Esophagus muscularis mucosa (tissue), 4 donors: ENCODE measurements around the gene CDC42EP4. TPM values are rescaled to one million over a fixed set of nuclear protein-coding genes. Genes with fewer than 3 reads are reported as not detected.
"Not testable (repeated sequence)": the region's sequence is repeated elsewhere in the genome, so short reads cannot be mapped to it uniquely, and the experiment has no call there.

ENCODE experiments used
- DNase-seq: peaks from one replicate; pipeline ENCODE4 v3.0.0-alpha.2; 2017; ENCODE audit errors: extremely low spot score
- H3K27ac ChIP-seq, 4 donors: fragments of 200-600 bp; sonication (generic); replicated peaks in 1 of 4; 1 replicate in 3 of 4; 2 replicates in 1 of 4; pipeline ENCODE4 v1.5.1; 2016 to 2019; ENCODE audit warnings: mild to moderate bottlenecking in 1 of 4
- H3K27me3 ChIP-seq, 4 donors: fragments of 200-600 bp; sonication (generic); one replicate each; pipeline versions ENCODE4 v1.5.1 to v1.6.0; 2016 to 2019
- H3K36me3 ChIP-seq, 4 donors: fragments of 200-600 bp; sonication (generic); one replicate each; pipeline ENCODE4 v1.5.1; 2016 to 2019
- H3K4me1 ChIP-seq, 4 donors: fragments of 200-600 bp; sonication (generic); one replicate each; pipeline ENCODE4 v1.5.1; 2016 to 2019
- H3K4me3 ChIP-seq, 4 donors: fragments of 200-600 bp; sonication (generic); 1 replicate in 2 of 4; 2 replicates in 2 of 4; pipeline ENCODE4 v1.5.1; 2016 to 2019; ENCODE audit warnings: mild to moderate bottlenecking in 4 of 4, moderate library complexity in 1 of 4
- H3K9me3 ChIP-seq, 4 donors: fragments of 200-600 bp; sonication (generic); 1 replicate in 3 of 4; 2 replicates in 1 of 4; pipeline ENCODE4 v1.5.1; 2016 to 2019
- EP300 ChIP-seq: sonication (generic); formaldehyde crosslinking; IDR thresholded peaks from one replicate; pipeline ENCODE4 v1.6.1; 2017; ENCODE audit warnings: antibody characterized with exemption
- POLR2A ChIP-seq: fragments of 450-650 bp; IDR thresholded peaks from one replicate; pipeline ENCODE4 v1.6.1; 2017; ENCODE audit warnings: antibody characterized with exemption, moderate library complexity, mild to moderate bottlenecking, low read depth
- POLR2AphosphoS5 ChIP-seq, 2 donors: sonication (generic); formaldehyde crosslinking; IDR thresholded peaks; one replicate each; pipeline ENCODE4 v1.6.1; 2017; ENCODE audit warnings: antibody characterized with exemption in 2 of 2
- WGBS: methylation state at CpG from one replicate; pipeline ENCODE4 v1.1.5; 2018; 5-methylcytosine and 5-hydroxymethylcytosine counted together
- intact Hi-C: fragments of 100-400 bp; cut with DNase I; formaldehyde crosslinking; loops from one replicate; pipeline ENCODE4 v1.15.1; 2023
- total RNA-seq, 4 donors: library from RNA; depleted of rRNA; stranded (reverse); fragments of >200 nt; gene quantifications; one replicate each; pipeline versions ENCODE4 v1.1.0 to v1.2.1, GENCODE V29; 2016
- TF ChIP-seq, protein P1 (sequence below), 3 experiments: fragments of 200-600 bp in 2 of 3; fragments of 450-650 bp in 1 of 3; sonication (generic) in 2 of 3; IDR thresholded peaks; one replicate each; pipeline ENCODE4 v1.5.1; 2017 to 2019; ENCODE audit warnings: antibody characterized with exemption in 3 of 3, mild to moderate bottlenecking in 2 of 3, moderate library complexity in 1 of 3

Gene CDC42EP4
- total RNA-seq, 4 donors from 2014 or later = 48.6 to 129 (median 104) TPM

DNA sequence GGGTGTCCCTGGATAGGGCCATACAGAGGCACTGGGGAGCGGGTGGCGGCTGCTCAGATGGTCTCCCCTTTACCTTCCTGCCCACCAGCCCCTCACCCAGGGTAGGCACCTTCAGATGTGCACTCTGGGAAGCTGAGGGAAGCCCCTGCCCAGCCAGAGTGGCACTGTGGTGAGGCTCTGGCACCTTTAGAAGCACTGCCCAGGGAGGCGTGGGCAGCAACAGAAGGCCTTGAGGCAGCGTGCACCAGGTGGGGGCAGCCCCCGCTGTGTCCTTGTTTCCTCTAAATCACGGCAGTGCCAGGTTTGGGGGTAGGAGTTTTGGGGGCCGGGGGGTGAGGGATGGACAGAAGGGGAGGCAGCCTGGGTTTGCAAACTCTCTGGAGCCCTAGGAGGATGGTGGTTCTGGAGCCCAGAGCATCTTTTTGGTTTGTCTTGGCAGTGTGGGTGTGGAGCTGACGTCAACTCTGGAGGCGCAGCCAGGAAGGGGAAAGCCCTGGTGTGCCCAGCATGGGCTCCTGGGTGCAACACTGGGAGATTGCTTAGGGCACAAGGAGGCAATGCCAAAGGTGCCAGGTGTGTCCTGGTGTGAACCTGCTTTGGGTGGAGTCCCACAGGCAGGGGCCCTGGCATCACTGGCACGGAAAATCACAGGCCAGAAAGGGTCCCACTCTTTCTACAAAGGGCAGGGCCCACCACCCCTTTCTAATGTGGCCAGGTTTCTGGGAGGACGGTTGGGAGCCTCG, 23.1 kb upstream of the CDC42EP4 start:
- intact Hi-C loops = no loop called here
- Histone ChIP-seq H3K27ac (no peak overlapping the region), H3K36me3 (no peaks in the 10 kb centered on the region), H3K27me3 (no peaks in the 10 kb centered on the region), H3K4me1 (peaks cover 4 to 24% (median 18%) of the 10 kb centered on the region in 4 donors), H3K9me3 (no peaks in the 10 kb centered on the region), H3K4me3 (no peak overlapping the region)
- DNase-seq = no peak
- TF ChIP-seq POLR2A = no peak
- TF ChIP-seq, protein P1, sequence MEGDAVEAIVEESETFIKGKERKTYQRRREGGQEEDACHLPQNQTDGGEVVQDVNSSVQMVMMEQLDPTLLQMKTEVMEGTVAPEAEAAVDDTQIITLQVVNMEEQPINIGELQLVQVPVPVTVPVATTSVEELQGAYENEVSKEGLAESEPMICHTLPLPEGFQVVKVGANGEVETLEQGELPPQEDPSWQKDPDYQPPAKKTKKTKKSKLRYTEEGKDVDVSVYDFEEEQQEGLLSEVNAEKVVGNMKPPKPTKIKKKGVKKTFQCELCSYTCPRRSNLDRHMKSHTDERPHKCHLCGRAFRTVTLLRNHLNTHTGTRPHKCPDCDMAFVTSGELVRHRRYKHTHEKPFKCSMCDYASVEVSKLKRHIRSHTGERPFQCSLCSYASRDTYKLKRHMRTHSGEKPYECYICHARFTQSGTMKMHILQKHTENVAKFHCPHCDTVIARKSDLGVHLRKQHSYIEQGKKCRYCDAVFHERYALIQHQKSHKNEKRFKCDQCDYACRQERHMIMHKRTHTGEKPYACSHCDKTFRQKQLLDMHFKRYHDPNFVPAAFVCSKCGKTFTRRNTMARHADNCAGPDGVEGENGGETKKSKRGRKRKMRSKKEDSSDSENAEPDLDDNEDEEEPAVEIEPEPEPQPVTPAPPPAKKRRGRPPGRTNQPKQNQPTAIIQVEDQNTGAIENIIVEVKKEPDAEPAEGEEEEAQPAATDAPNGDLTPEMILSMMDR (IDR thresholded peaks at IDR 0.05) = no peak
- WGBS = 76% methylated on average over 12 of the region's 12 CpGs

DNA sequence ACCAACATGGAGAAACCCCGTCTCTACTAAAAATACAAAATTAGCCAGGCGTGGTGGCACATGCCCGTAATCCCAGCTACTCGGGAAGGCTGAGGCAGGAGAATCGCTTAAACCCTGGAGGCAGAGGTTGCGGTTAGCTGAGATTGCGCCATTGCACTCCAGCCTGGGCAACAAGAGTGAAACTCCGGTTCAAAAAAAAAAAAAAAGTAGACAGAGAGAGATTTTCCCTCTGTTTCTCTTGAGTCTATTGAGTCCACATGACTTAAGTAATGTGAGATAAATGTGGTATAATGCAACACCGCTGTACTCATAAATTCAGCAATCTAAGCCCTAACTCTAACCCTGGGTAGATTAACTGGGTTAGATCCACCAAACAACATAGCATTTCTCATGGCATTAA, 21.6 kb upstream of the CDC42EP4 start:
- H3K4me1 ChIP-seq = peaks cover 4 to 12% (median 11%) of the 10 kb centered on the region in 4 donors
- H3K27me3 ChIP-seq, intact Hi-C loops, H3K27ac ChIP-seq, H3K4me3 ChIP-seq, DNase-seq, H3K36me3 ChIP-seq, H3K9me3 ChIP-seq: not testable (repeated sequence)
- 84% methylated on average over 9 of the region's 9 CpGs for WGBS

DNA sequence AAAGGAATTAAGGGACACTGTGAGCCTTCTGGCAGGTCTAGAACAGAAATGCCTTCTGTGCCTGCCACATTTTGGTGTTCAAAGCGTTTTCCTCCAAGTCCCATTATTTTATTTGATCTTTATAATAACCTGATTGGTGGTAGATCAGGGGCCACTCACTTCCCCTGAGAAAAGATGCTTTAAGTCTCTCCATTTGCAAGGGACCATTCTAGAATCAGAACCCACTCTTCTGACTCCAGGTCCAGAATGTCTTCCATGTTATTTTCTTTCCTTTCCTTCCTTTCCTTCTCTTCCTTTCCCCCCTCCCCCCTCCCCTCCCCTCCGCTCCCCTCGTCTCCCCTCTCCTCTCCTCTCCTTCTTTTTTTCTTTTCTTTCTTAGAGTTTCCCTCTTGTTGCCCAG, 19.3 kb upstream of the CDC42EP4 start:
- Histone ChIP-seq H3K4me3 (no peak overlapping the region), H3K4me1 (no peaks in the 10 kb centered on the region), H3K27me3 (no peaks in the 10 kb centered on the region), H3K36me3 (no peaks in the 10 kb centered on the region), H3K27ac (no peak overlapping the region), H3K9me3 (no peaks in the 10 kb centered on the region)
- intact Hi-C loops = no loop called here
- DNase-seq = no peak
- WGBS = 84% methylated on average over 3 of the region's 3 CpGs
- TF ChIP-seq, protein P1 (IDR thresholded peaks at IDR 0.05) = no peak
- TF ChIP-seq EP300 = no peak
- no peak for TF ChIP-seq POLR2A
- TF ChIP-seq POLR2AphosphoS5 (IDR thresholded peaks at IDR 0.05) = no peak

DNA sequence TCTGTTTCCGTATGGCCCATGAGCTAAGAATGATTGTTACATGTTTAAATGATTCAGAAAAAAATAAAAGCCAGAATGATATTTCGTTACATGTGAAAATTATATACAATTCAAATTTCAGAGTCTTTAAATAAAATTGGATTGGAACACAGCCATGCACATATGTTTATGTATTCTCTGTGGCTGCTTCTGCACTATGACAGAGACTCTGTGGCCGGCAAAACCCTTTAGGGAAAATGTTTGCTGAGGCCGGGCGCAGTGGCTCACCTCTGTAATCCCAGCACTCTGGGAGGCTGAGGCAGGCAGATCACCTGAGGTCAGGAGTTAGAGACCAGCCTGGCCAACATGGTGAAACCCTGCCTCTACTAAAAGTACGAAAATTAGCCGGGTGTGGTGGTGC, 15.9 kb upstream of the CDC42EP4 start:
- intact Hi-C loops = no loop called here
- WGBS = 82% methylated on average over 7 of the region's 7 CpGs

DNA sequence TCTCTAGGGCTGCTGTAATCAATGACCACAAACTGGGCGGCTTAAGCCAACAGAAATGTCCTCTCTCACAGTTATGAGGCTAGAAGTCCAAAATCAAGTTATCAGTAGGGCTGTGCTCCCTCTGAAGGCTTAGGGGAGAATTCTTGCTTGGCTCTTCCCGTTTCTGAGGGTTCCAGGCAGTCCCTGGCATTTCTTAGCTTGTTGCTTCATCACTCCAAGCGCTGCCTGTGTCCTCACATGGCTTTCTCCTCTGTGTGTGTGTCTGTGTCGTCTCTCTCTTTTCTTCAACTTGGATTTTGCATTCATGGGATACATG, 13.7 kb upstream of the CDC42EP4 start:
- DNase-seq = peak; percentile 90
- Histone ChIP-seq H3K4me1 (peaks cover 8 to 10% (median 8%) of the 10 kb centered on the region in 4 donors), H3K36me3 (no peaks in the 10 kb centered on the region), H3K27me3 (no peaks in the 10 kb centered on the region), H3K4me3 (no peak overlapping the region), H3K27ac (peak overlapping the region in 1 of 4 donors; percentile 45), H3K9me3 (no peaks in the 10 kb centered on the region)
- 38% methylated on average over 4 of the region's 4 CpGs for WGBS
- intact Hi-C loops = no loop called here
- TF ChIP-seq, protein P1 (IDR thresholded peaks at IDR 0.05) = peak in 2 of 3 experiments; percentile 7 to 8
- TF ChIP-seq POLR2A (no peak), EP300 (no peak), POLR2AphosphoS5 (IDR thresholded peaks at IDR 0.05) (peak; percentile 39 to 51)

More for the DNA sequence above, 15.9 kb upstream of the CDC42EP4 start:
- peaks cover 8 to 10% (median 8%) of the 10 kb centered on the region in 4 donors for H3K4me1 ChIP-seq
- TF ChIP-seq EP300 (no peak), POLR2A (no peak), POLR2AphosphoS5 (IDR thresholded peaks at IDR 0.05) (no peak)
- TF ChIP-seq, protein P1 (IDR thresholded peaks at IDR 0.05) = no peak
- DNase-seq = no peak
- no peak overlapping the region for H3K4me3 ChIP-seq
- H3K27me3 ChIP-seq = no peaks in the 10 kb centered on the region
- no peak overlapping the region for H3K27ac ChIP-seq
- no peaks in the 10 kb centered on the region for H3K36me3 ChIP-seq
- H3K9me3 ChIP-seq = no peaks in the 10 kb centered on the region
